GM23338 (cell line): ENCODE results near the gene SEC23IP. TPM values are rescaled to one million over a fixed set of nuclear protein-coding genes. Genes with fewer than 3 reads are reported as not detected.

Source experiments
- ATAC-seq: fragments of 200-7000 bp; cut with Tn5 transposase; 3 replicates; pipeline ENCODE4 v1.9.1; 2020
- DNase-seq: peaks from one replicate; pipeline ENCODE4 v3.0.0-alpha.2; 2015; ENCODE audit warnings: low spot score
- H2AFZ ChIP-seq: fragments of 200-600 bp; sonication (generic); 2 replicates; pipeline ENCODE4 v1.8.0; 2016; ENCODE audit warnings: antibody characterized with exemption, mild to moderate bottlenecking, moderate library complexity
- H3F3A ChIP-seq: fragments of 200-600 bp; sonication (generic); replicated peaks from 2 replicates; pipeline ENCODE4 v1.8.0; 2017; ENCODE audit warnings: antibody characterized with exemption, mixed run types, low read depth
- H3K27ac ChIP-seq: fragments of 200-600 bp; sonication (generic); 2 replicates; pipeline ENCODE4 v1.6.1; 2016; ENCODE audit warnings: low read depth
- H3K27me3 ChIP-seq: fragments of 200-600 bp; sonication (generic); 2 replicates; pipeline ENCODE4 v1.8.0; 2016; ENCODE audit warnings: mild to moderate bottlenecking, mixed run types, moderate library complexity; ENCODE audit not compliant: insufficient read depth
- H3K36me3 ChIP-seq: fragments of 200-600 bp; sonication (generic); 2 replicates; pipeline ENCODE4 v1.8.0; 2016; ENCODE audit warnings: mild to moderate bottlenecking; ENCODE audit not compliant: insufficient read depth
- H3K4me1 ChIP-seq: fragments of 200-600 bp; sonication (generic); 2 replicates; pipeline ENCODE4 v1.8.0; 2016; ENCODE audit warnings: mild to moderate bottlenecking, moderate library complexity; ENCODE audit not compliant: insufficient read depth
- H3K4me2 ChIP-seq: fragments of 200-600 bp; sonication (generic); 2 replicates; pipeline ENCODE4 v1.7.1; 2017; ENCODE audit warnings: mixed run types
- H3K4me3 ChIP-seq: fragments of 200-600 bp; sonication (generic); 2 replicates; pipeline ENCODE4 v1.6.1; 2016; ENCODE audit warnings: mixed run types
- H3K79me2 ChIP-seq: fragments of 200-600 bp; sonication (generic); replicated peaks from 2 replicates; pipeline ENCODE4 v1.8.0; 2017; ENCODE audit warnings: mild to moderate bottlenecking; ENCODE audit not compliant: insufficient read depth
- H3K9me2 ChIP-seq: fragments of 200-600 bp; sonication (generic); 2 replicates; pipeline ENCODE4 v1.8.0; 2017; ENCODE audit not compliant: insufficient read depth
- H4K20me1 ChIP-seq: fragments of 200-600 bp; sonication (generic); replicated peaks from 2 replicates; pipeline ENCODE4 v1.8.0; 2017; ENCODE audit warnings: mild to moderate bottlenecking; ENCODE audit not compliant: insufficient read depth
- H3K27ac Mint-ChIP-seq: 2 replicates; pipeline ENCODE4 v1.8.0; 2020; ENCODE audit warnings: inconsistent platforms, mild to moderate bottlenecking, moderate library complexity, mixed read lengths
- H3K27me3 Mint-ChIP-seq: 3 replicates; pipeline ENCODE4 v1.8.0; 2022; ENCODE audit warnings: low read depth, mild to moderate bottlenecking, moderate library complexity, mixed read lengths, inconsistent platforms; ENCODE audit not compliant: insufficient read depth, poor library complexity
- H3K36me3 Mint-ChIP-seq: 3 replicates; pipeline ENCODE4 v1.8.0; 2021; ENCODE audit warnings: low read depth, mild to moderate bottlenecking, inconsistent platforms, moderate library complexity, mixed read lengths
- H3K4me1 Mint-ChIP-seq: 3 replicates; pipeline ENCODE4 v1.8.0; 2020; ENCODE audit warnings: mild to moderate bottlenecking, inconsistent platforms, mixed read lengths
- H3K4me3 Mint-ChIP-seq: 3 replicates; pipeline ENCODE4 v1.8.0; 2021; ENCODE audit warnings: moderate library complexity, mild to moderate bottlenecking, inconsistent platforms, mixed read lengths
- H3K9me3 Mint-ChIP-seq: 3 replicates; pipeline ENCODE4 v1.8.0; 2020; ENCODE audit warnings: moderate library complexity, mild to moderate bottlenecking, inconsistent platforms, mixed read lengths
- CREB1 ChIP-seq: fragments of 250-450 bp; sonication (Bioruptor Pico); IDR thresholded peaks from 2 replicates; pipeline ENCODE4 v1.5.0; 2020; ENCODE audit warnings: low read depth, mild to moderate bottlenecking, moderate library complexity
- EZH2phosphoT487 ChIP-seq: fragments of 200-600 bp; sonication (generic); IDR thresholded peaks from one replicate; pipeline ENCODE4 v1.8.1; 2018; ENCODE audit warnings: antibody characterized with exemption; ENCODE audit not compliant: unreplicated experiment
- JUNB ChIP-seq: IDR thresholded peaks from one replicate; pipeline ENCODE4 v1.6.1; 2016; ENCODE audit warnings: antibody characterized with exemption; ENCODE audit not compliant: unreplicated experiment
- NANOG ChIP-seq: IDR thresholded peaks from 2 replicates; pipeline ENCODE4 v1.6.1; 2016; ENCODE audit warnings: antibody characterized with exemption, borderline replicate concordance
- ZNF331 ChIP-seq: fragments of 250-450 bp; sonication (Bioruptor Pico); IDR thresholded peaks from 2 replicates; pipeline ENCODE4 v1.5.0; 2020; ENCODE audit warnings: low read depth, mild to moderate bottlenecking, moderate library complexity
- polyA plus RNA-seq: library from polyadenylated mRNA; unstranded; fragments of >200 nt; fragmentation: Nextera tagmentation; extraction: Ambion mirVana; gene quantifications from 2 replicates; pipeline ENCODE4 v1.2.1, GENCODE V29; 2016
- total RNA-seq: library from RNA; depleted of rRNA; stranded (reverse); fragments of >200 nt; shearing (Covaris generic); gene quantifications from 2 replicates; pipeline ENCODE4 v1.2.3, GENCODE V29; 2014
- TF ChIP-seq, protein P1 (sequence below): IDR thresholded peaks from one replicate; pipeline ENCODE4 v1.6.1; 2018; ENCODE audit warnings: antibody characterized with exemption; ENCODE audit not compliant: unreplicated experiment
- TF ChIP-seq, protein P2 (sequence below): fragments of 250-450 bp; sonication (Bioruptor Pico); IDR thresholded peaks from 2 replicates; pipeline ENCODE4 v1.5.0; 2020; ENCODE audit warnings: mild to moderate bottlenecking, moderate library complexity
- TF ChIP-seq, protein P3 (sequence below): IDR thresholded peaks from 2 replicates; pipeline ENCODE4 v1.6.1; 2016; ENCODE audit warnings: antibody characterized with exemption

The SEC23IP gene
- total and polyA plus RNA-seq, 2 experiments from 2014 or later = 35.2 to 35.6 TPM

DNA sequence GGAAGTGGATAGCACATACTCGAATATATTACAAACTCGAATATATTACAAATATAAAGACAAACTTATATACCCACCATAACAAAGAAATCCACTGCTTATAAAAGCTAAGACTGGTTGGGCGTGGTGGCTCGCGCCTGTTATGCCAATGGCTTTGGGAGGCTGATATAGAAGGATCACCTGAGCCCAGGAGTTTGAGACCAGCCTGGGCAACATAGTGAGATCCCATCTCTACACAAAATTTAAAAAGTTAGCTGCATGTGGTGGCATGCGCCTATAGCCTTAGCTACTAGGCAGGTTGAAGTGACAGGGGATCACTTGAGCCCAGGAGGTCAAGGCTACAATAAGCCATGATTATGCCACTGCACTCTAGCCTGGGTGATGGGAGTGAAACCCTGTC lies 40.3 kb upstream of the SEC23IP start:
- peaks cover 3% of the 10 kb centered on the region for H3K79me2 ChIP-seq
- H3K4me1 Mint-ChIP-seq = no peaks in the 10 kb centered on the region
- H3K27me3 ChIP-seq = no peaks in the 10 kb centered on the region
- H3K36me3 ChIP-seq = peaks cover 24% of the 10 kb centered on the region
- H4K20me1 ChIP-seq = no peaks in the 10 kb centered on the region
- H3F3A ChIP-seq = no peaks in the 10 kb centered on the region
- no peak overlapping the region for H3K4me3 Mint-ChIP-seq
- ATAC-seq = no peak
- DNase-seq = no peak
- H3K4me1 ChIP-seq = no peaks in the 10 kb centered on the region
- no peaks in the 10 kb centered on the region for H3K9me2 ChIP-seq
- no peak overlapping the region for H3K27ac Mint-ChIP-seq
- TF ChIP-seq CREB1 (CRISPR knock-in tag) (no peak), JUNB (no peak), ZNF331 (CRISPR knock-in tag) (no peak), NANOG (no peak), EZH2phosphoT487 (no peak)
- TF ChIP-seq, protein P1, sequence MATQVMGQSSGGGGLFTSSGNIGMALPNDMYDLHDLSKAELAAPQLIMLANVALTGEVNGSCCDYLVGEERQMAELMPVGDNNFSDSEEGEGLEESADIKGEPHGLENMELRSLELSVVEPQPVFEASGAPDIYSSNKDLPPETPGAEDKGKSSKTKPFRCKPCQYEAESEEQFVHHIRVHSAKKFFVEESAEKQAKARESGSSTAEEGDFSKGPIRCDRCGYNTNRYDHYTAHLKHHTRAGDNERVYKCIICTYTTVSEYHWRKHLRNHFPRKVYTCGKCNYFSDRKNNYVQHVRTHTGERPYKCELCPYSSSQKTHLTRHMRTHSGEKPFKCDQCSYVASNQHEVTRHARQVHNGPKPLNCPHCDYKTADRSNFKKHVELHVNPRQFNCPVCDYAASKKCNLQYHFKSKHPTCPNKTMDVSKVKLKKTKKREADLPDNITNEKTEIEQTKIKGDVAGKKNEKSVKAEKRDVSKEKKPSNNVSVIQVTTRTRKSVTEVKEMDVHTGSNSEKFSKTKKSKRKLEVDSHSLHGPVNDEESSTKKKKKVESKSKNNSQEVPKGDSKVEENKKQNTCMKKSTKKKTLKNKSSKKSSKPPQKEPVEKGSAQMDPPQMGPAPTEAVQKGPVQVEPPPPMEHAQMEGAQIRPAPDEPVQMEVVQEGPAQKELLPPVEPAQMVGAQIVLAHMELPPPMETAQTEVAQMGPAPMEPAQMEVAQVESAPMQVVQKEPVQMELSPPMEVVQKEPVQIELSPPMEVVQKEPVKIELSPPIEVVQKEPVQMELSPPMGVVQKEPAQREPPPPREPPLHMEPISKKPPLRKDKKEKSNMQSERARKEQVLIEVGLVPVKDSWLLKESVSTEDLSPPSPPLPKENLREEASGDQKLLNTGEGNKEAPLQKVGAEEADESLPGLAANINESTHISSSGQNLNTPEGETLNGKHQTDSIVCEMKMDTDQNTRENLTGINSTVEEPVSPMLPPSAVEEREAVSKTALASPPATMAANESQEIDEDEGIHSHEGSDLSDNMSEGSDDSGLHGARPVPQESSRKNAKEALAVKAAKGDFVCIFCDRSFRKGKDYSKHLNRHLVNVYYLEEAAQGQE = no peak
- TF ChIP-seq, protein P2, sequence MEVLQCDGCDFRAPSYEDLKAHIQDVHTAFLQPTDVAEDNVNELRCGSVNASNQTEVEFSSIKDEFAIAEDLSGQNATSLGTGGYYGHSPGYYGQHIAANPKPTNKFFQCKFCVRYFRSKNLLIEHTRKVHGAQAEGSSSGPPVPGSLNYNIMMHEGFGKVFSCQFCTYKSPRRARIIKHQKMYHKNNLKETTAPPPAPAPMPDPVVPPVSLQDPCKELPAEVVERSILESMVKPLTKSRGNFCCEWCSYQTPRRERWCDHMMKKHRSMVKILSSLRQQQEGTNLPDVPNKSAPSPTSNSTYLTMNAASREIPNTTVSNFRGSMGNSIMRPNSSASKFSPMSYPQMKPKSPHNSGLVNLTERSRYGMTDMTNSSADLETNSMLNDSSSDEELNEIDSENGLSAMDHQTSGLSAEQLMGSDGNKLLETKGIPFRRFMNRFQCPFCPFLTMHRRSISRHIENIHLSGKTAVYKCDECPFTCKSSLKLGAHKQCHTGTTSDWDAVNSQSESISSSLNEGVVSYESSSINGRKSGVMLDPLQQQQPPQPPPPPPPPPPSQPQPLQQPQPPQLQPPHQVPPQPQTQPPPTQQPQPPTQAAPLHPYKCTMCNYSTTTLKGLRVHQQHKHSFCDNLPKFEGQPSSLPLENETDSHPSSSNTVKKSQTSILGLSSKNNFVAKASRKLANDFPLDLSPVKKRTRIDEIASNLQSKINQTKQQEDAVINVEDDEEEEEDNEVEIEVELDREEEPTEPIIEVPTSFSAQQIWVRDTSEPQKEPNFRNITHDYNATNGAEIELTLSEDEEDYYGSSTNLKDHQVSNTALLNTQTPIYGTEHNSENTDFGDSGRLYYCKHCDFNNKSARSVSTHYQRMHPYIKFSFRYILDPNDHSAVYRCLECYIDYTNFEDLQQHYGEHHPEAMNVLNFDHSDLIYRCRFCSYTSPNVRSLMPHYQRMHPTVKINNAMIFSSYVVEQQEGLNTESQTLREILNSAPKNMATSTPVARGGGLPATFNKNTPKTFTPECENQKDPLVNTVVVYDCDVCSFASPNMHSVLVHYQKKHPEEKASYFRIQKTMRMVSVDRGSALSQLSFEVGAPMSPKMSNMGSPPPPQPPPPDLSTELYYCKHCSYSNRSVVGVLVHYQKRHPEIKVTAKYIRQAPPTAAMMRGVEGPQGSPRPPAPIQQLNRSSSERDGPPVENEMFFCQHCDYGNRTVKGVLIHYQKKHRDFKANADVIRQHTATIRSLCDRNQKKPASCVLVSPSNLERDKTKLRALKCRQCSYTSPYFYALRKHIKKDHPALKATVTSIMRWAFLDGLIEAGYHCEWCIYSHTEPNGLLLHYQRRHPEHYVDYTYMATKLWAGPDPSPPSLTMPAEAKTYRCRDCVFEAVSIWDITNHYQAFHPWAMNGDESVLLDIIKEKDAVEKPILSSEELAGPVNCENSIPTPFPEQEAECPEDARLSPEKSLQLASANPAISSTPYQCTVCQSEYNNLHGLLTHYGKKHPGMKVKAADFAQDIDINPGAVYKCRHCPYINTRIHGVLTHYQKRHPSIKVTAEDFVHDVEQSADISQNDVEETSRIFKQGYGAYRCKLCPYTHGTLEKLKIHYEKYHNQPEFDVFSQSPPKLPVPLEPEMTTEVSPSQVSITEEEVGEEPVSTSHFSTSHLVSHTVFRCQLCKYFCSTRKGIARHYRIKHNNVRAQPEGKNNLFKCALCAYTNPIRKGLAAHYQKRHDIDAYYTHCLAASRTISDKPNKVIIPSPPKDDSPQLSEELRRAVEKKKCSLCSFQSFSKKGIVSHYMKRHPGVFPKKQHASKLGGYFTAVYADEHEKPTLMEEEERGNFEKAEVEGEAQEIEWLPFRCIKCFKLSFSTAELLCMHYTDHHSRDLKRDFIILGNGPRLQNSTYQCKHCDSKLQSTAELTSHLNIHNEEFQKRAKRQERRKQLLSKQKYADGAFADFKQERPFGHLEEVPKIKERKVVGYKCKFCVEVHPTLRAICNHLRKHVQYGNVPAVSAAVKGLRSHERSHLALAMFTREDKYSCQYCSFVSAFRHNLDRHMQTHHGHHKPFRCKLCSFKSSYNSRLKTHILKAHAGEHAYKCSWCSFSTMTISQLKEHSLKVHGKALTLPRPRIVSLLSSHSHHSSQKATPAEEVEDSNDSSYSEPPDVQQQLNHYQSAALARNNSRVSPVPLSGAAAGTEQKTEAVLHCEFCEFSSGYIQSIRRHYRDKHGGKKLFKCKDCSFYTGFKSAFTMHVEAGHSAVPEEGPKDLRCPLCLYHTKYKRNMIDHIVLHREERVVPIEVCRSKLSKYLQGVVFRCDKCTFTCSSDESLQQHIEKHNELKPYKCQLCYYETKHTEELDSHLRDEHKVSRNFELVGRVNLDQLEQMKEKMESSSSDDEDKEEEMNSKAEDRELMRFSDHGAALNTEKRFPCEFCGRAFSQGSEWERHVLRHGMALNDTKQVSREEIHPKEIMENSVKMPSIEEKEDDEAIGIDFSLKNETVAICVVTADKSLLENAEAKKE (CRISPR knock-in tag) = no peak
- TF ChIP-seq, protein P3, sequence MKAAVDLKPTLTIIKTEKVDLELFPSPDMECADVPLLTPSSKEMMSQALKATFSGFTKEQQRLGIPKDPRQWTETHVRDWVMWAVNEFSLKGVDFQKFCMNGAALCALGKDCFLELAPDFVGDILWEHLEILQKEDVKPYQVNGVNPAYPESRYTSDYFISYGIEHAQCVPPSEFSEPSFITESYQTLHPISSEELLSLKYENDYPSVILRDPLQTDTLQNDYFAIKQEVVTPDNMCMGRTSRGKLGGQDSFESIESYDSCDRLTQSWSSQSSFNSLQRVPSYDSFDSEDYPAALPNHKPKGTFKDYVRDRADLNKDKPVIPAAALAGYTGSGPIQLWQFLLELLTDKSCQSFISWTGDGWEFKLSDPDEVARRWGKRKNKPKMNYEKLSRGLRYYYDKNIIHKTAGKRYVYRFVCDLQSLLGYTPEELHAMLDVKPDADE = no peak
- no peak overlapping the region for H3K4me3 ChIP-seq
- H3K27ac ChIP-seq = no peak overlapping the region
- peaks cover 1% of the 10 kb centered on the region for H3K27me3 Mint-ChIP-seq
- no peaks in the 10 kb centered on the region for H3K9me3 Mint-ChIP-seq
- H3K4me2 ChIP-seq = no peak overlapping the region
- H2AFZ ChIP-seq = no peak overlapping the region
- H3K36me3 Mint-ChIP-seq = peaks cover 71% of the 10 kb centered on the region
